KBM-7 (cell line): ENCODE data around the gene CPPED1.
"Not testable (repeated sequence)": the region's sequence is repeated elsewhere in the genome, so short reads cannot be mapped to it uniquely, and the experiment has no call there.

ENCODE experiments used
- DNase-seq: peaks from one replicate; pipeline ENCODE4 v3.0.0-alpha.2; 2015
- in situ Hi-C: fragments of 300-500 bp; cut with MboI; formaldehyde crosslinking; loops from 2 replicates; pipeline ENCODE4 v1.14.3; 2020; ENCODE audit warnings: low sequenced_read_pairs, low pct_unique_long_range_greater_than_20kb, mixed read lengths

Gene CPPED1

DNA sequence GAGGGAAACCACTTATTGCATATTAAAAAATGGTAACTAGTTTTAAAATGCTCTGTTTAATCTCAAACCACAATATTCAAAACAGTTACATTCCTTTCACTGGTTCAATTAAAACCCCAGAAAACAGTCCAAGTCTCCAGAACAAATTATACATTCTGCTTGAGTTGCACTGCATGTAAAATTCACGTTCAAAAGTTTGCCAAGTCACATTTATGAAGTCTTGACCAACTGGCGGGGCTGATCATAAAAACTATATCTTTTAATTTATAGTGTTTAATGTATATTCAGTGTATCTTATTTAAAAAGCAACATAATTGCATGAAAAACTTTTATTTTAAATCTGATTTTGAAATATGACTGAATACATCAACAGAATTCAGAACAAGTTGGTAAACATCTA is 25.0 kb downstream of the CPPED1 start:
- no peak for DNase-seq
- in situ Hi-C loops: no loop called here

DNA sequence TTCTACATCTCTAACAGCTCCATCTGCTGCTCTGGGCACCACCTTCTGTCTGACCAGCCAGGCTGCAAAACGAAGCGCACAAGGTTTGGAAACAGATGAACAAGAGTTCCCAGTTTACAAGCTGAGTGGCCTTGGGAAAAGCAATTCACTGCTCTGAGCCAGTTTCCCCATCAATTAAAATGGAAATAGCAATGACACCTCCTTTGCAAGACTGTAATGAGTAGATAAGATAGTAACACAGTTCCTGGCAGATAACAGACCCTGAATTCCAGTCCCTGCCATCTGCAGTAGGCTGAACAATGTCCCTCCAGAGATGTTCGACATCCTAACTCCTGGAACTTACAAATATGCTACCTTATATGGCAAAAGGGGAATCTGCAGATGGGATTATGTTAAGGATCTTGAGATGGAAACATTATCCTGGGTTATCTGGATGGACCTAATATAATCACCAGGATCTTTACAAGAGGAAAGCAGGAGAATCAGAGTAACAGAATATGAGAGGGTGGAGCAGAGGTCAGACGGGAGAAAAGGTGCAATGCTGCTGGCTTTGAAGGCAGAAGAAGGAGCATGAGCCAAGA is 27.9 kb downstream of the CPPED1 start:
- no peak for DNase-seq
- in situ Hi-C loops: no loop called here

DNA sequence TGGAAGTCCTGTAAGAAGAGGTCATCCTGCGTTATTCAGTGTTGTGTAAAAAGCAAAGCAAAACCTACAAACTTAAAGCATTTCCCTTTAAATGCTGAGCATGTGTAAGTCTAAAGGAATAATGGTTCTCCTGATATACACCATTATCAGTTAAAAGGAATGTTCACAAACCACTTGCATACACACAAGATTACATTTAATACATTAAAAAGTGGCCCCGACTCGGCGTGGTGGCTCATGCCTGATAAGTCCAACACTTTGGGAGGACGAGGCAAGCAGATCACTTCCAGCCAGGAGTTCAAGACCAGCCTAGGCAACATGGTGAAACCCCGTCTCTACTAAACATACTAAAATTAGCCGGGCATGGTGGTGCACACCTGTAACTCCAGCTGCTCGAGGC is 30.5 kb downstream of the CPPED1 start:
- DNase-seq: no peak
- in situ Hi-C loops: no loop called here

DNA sequence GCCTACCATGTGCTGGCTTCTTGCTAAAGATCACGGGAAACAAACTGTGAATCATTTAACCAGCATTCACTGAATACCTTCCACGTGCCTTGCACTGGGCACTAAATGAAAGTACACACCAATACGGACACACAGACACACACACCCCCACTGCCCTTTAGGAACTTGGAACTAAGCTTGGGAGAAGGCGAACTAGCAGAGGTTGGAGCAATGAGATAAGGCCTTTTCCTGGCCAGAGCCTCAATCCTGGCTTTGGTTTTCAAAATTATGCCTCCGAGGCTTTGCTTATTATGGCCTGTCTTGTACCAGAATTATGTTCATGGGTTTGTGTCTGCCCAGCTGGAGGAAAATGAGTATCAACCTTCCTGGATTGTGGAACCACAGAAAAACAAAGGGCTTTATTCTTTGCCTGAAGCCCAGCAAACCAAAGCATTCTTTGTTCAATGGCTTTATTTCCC is 32.3 kb downstream of the CPPED1 start:
- no peak for DNase-seq

DNA sequence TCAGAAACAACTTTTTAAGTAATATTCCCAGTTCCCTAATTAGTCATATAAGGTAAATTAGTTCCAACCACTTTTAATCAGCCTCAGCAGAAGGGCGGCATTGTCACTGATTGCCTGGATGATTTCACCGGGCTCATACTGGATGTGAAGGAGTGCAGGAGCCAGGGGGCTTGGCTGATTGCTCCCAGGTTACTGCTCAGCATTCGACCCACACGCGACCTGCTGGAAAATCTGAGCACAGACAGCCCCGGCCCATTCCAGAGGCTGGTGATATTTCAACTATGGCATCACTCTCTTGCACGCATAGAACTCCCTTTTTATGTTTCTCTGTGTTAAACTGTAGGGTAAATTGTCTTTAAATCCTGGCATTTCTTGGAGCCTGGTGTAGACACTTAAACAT is 34.2 kb downstream of the CPPED1 start:
- in situ Hi-C loops: no loop called here
- no peak for DNase-seq

More for the DNA sequence above, 32.3 kb downstream of the CPPED1 start:
- in situ Hi-C loops: no loop called here

DNA sequence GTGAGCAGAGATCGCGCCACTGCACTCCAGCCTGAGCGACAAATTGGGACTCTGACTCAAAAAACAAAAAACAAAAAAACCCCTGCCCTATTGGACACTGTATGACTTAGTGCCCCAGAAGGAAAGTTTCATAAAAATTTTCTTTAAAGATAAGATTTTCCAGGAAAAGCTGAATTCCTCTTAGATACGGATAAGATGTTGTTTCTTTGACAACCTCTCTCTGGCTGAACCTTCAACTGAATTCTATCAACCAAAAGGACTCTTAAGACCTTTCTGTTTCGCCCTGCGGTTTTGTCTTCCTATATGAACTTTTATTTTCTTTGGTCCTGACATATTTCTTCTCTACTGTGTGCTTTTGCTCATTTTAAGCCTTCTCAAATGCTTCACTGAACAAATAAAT is 35.8 kb downstream of the CPPED1 start:
- no peak for DNase-seq
- in situ Hi-C loops: no loop called here

DNA sequence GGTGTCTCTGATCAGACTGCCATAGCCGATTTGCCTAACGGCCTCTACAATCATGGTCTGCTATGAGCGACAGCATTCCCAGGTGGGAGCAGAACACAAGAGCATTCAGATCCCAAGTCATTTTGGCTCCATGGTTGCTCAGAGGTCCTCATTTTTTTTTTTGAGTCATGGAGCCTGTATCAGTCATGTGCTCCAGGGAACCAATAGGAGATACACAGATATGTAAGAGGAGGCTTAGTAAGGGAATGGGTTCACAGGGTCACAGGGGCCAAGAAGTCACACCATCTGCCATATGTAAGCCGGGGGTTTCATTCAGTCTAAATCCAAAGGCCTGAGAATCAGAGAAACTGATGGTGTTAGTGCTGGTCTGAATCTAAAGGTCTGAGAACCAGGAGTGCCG is 36.8 kb downstream of the CPPED1 start:
- in situ Hi-C loops: no loop called here
- DNase-seq: no peak

DNA sequence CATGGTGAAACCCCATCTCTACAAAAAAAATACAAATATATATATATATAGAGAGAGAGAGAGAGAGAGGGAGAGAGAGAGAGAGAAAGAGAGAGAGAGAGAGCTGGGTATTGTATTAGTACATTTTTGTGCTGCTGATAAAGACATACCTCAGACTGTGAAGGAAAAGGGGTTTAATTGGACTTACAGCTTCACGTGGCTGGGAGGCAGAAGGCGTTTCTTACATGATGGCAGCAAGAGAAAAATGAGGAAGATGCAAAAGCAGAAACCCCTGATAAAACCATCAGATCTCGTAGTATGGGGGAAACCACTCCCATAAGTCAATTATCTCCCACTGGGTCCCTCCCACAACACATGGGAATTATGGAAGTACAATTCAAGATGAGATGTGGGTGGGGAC is 37.5 kb downstream of the CPPED1 start:
- DNase-seq: peak; percentile 37
- in situ Hi-C loops: not testable (repeated sequence)

DNA sequence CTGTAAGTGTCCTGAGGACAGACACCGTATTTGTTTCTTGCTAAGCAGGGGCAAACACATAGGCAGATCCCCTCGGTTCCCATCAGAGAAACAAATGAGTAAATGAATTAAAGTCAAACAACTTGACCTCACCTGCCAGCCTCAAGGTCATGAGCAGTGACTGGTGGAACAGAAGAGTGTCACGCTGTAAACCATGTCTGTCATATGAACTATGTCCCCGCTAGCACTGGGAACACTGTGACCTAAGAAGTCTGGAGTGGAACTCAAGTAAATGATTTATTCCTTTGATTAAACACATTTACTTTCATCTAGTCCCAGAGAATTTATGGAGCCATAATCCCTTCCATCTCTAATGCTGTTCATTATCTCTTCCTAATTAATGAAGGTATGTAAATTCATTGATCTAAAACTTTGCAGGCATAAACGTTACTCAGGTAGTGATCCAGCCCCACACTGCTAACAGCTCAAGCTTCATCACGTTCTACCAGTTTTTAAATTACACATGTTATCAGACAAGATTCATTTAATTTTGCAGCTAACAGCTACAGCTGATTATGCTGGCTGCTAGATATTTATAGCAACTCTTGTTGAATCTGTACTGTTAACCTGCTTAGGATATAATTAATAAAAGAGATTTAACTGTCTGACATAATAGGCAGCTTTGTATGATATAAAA is 38.7 kb downstream of the CPPED1 start:
- in situ Hi-C loops: no loop called here
- DNase-seq: no peak

DNA sequence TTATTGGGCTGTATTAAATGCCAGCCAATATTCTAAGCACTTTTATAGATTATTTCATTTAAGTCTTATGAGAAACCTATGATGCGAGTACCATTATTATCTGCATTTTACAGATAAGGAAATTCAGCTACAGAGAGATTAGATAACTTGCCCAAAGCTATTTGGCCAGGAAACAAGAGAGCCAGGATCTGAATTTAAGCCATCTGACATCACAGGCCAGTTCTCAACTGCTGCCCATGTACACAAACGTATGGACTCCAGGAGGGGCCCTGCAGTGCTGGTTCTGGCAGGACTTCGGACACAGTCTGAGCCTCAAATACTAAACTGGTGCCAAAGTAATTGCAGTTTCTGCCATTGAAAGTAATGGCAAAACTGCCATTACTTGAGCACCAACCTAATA is 40.2 kb downstream of the CPPED1 start:
- in situ Hi-C loops: no loop called here
- DNase-seq: no peak

DNA sequence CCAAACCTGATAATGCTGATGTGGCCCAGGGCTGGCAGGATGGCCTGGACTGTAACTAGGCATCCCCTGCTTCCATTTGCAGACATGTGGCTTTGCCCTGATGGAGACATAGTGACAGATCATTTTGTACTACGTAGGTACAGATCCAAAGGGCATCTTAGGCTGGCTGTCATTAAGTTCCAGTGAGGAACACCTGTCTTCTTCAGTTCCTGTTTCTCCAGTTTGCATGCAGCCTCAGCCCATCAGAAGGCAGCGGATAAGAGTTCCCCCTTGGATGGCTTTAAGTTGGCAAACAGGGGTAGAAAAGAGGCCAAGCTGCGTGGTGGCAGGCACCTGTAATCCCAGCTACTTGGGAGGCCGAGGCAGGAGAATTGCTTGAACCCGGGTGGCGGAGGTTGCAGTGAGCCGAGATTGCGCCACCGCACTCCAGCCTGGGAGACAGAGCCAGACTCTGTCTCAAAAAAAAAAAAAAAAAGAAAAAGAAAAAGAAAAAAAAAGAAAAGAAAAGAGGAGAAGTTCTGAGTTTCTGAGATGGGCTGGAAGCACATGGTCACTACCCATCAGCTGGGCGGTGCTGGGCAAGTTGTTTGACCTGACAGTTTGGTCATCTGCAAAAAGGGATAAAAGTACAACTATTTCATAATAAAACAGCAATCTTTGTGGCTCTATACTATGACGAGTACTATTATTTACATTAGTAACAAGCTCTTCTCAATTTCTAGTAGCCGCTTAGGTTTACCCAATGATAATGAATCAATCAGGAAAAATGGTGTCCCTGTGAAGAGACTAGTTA is 42.7 kb downstream of the CPPED1 start:
- no peak for DNase-seq
- in situ Hi-C loops: no loop called here

DNA sequence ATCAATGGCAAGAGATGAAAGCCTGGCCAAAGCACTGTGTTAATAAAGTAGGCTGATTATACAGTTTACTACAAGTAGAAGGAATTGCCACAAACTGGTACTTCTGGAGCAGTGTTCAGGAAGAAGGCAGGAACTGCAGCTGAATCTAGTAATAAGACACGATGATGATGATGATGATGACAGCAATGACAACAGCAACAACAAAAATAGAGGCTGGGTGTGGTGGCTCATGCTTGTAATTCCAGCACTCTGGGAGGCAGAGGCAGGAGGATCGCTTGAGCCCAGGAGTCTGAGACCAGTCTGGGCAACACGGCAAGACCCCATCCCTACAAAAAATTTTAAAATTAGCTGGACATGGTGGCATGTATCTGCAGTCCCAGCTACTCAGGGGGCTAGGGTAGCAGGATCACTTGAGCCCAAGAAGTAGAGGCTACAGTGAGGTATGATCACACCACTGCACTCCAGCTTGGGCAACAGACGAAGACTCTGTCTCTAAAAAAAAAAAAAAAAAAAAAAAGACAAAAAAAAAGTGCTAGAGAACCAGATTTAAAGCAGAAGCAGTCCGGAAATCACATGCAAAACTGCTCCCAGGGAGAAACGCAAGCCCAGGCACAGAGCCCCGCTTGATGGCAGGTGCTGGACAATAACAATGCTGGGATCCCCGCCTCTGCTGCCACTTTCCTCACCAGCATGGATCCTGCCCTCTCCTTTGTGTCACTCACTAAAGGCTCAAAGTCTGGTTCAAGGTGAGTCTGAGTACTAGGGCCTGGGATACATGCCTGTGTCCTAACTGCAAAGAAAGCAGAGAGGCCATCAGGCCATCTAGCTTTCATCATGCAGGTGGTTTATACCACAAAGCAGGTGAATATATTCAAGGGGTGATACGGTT is 44.8 kb downstream of the CPPED1 start:
- no peak for DNase-seq
- in situ Hi-C loops: no loop called here

DNA sequence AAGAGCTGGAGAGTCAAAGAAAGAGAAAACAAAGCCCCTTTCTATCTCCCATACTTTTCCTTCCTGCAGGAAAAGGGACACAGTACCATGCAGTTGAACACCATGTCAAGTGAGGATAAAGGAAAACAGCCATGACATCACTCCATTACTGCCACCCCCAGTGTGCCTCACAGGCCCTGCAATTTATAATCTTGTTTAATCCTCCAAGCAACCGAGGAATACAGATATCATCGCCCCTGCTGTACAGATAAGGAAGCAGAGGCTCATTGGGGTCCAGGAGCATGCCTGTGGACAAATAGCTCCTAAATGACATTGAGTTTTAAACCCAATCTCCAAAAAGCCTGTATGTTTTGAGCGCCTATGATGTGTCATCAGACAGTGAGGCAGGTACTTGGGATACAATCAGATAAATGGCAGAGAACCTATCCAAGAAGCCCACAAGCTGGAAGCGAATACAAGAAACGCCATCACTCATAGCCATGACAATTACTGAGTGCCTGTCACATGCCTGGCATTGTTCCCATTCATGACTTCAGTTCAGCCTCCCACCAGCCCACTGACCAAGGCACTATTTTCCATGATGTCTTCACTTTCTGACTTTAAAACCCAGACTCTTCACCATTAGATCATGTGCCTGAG is 45.5 kb downstream of the CPPED1 start:
- in situ Hi-C loops: no loop called here
- DNase-seq: no peak

DNA sequence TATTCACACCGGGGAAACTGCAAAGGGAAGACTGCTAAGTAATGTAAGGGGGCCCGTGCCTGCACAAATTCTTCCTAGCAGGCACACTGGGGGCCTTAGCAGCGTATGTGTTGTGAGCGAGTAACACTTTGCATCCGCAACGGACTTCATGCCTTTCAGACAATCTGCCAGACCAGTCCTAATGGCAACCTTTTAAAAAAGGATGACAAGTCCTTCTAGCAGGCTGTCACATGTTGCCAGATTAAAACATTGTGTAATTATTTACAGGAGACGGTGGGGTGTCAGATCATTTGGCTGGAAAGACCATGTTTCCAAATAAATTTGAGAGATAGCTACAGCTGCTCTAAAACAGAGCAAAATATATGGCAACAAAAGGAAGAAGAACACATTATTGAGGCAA is 46.1 kb downstream of the CPPED1 start:
- DNase-seq: no peak
- in situ Hi-C loops: no loop called here

DNA sequence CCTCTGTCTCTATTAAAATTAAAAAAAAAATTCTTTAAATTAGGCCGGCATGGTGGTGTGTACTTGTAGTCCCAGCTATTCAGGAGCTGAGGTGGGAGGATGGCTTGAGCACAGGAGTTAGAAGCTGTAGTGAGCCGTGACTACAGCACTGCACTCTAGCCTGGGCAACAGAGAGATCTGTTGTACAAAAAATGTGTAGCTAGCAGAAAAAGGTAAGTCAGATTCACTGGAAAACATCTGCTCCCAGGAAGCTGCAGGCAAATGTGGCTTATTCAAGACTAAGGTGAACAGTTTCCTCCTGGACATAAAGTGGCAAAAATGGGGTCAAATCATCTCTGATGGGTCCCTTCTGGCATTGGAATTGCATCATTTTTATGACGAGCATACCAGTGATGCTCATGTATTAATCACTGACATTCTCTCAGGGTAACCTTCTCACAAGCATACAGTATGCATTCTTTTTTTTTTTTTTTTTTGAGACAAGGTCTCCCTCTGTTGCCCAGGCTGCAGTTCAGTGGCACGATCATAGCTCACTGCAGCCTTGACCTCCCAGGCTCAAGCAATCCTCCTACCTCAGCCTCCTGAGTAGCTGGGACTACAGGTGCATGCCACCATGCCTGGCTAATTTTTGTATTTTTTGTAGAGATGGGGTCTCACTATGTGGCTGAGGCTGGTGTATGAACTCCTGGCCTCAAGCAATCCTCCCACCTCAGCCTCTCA is 48.7 kb downstream of the CPPED1 start:
- DNase-seq: no peak
- in situ Hi-C loops: no loop called here

DNA sequence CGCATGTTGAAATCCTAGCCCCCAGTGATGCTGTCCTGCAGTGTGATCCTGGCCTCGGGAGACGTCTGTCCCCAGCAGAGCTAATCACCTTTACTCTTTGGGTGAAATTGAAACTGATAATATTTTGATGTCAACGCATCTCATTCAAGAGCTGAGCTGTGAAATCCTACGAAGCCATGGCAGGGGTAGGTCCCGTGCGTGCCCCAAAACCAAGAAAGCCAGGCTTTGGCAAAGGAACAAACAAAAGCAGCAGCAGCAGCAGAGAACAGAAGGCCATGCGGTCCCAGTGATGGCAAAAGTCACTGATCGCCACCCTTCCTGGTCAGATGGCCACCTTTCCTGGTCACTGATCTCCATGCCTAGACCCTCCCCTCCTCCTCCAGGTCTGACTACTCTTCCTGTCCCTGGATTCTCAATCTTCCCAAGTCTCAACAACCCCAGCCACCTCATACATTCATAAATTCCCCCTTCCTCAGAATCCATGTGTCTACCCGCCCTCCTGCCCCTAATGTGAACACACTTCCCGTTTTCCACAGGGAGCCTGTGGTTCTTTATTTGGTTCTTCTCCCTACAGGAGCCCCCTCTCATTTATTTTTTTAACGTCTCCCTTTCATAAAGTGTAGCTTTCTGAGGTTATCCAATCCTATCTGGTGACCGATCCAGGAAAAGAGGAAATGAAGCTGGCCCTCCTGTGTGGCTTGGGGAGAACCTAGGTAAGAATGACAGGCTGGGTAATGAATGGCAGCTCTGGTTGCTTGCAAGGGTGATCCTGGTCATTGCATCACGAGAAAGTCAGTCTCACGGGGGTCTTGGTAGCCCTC is 50.3 kb downstream of the CPPED1 start:
- in situ Hi-C loops: no loop called here
- DNase-seq: peak; percentile 19

DNA sequence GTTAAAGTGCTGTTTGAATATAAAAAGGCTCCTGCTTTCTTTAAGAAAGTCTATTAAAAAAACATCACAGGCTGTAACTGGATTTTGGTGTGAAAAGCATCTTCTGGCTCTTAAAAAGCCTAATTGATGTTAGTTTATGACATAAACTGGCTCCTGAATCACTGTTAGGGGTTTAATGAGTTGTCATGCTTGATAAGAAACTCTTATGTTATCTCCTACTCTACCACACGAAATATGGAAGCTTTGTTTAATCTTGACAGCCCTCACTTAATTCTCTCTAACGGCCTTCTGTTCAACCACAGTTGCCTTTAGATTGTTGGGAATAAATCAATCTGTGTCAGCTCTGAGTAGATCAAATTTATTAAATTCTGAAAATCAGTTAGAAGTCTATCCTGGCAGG is 51.5 kb downstream of the CPPED1 start:
- DNase-seq: peak; percentile 56
- in situ Hi-C loops: no loop called here

DNA sequence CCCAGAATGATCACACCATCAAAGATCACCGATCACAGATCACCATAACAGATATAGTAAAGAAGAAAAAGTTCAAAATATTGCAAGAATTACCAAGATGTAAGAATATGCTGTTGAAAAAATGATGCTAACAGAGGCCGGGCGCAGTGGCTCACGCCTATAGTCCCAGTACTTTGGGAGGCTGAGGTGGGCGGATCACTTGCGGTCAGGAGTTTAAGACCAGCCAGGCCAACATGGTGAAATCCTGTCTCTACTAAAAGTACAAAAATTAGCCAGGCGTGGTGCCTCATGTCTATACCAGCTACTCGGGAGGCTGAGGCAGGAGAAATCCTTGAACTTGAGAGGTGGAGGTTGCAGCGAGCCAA is 53.2 kb downstream of the CPPED1 start:
- in situ Hi-C loops: no loop called here
- DNase-seq: no peak
